HG03558 (cell line): ENCODE results near the gene MIER2.
"Not testable (repeated sequence)": the region's sequence is repeated elsewhere in the genome, so short reads cannot be mapped to it uniquely, and the experiment has no call there.

Experiments
- ATAC-seq: cut with Tn5 transposase; IDR thresholded peaks from one replicate; pipeline ENCODE4 v1.9.1; 2021; ENCODE audit warnings: moderate number of reproducible peaks; ENCODE audit not compliant: unreplicated experiment; ENCODE audit errors: extremely low read depth

Gene MIER2, protein sequence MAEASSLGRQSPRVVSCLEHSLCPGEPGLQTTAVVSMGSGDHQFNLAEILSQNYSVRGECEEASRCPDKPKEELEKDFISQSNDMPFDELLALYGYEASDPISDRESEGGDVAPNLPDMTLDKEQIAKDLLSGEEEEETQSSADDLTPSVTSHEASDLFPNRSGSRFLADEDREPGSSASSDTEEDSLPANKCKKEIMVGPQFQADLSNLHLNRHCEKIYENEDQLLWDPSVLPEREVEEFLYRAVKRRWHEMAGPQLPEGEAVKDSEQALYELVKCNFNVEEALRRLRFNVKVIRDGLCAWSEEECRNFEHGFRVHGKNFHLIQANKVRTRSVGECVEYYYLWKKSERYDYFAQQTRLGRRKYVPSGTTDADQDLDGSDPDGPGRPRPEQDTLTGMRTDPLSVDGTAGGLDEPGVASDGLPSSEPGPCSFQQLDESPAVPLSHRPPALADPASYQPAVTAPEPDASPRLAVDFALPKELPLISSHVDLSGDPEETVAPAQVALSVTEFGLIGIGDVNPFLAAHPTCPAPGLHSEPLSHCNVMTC

DNA sequence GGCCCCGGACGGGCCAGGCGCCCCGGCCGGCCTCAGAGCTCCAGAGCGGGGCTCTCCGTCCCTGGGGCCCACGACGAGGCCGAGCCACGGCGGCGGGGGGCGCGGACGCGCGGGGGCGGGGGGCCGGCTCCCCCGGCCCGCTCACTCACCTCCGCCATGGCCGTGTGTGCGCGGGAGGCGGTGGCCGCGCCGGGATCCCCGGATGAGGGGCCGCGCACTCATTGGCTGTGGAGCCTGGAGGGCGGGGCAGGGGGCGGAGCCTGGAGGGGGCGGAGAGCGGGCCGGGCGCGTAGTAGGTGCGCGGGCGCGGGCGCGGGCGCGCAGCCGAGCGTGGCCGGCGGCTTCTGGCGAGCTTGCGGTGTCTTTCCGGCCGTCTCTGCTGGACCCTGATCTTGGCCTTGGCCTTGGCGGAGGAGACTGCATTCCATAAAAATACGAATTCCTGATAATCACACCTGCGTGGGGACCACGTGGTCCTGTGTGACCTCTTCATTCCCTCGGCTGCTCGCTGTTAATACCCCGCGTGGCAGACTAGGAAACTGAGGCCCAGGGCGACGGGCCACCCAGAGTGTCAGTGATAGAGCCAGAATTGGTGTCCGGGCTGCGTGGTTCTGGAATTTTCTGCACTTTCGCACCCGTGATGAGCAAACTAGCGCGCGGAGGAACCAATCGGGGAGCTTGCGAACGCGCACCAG lies at the start of gene MIER2:
Gene MIER2 (minus strand): TSS at position 172 of the 695 bp plus-strand sequence. CDS start 14 bp downstream, at position 158.
- ATAC-seq = no peak

DNA sequence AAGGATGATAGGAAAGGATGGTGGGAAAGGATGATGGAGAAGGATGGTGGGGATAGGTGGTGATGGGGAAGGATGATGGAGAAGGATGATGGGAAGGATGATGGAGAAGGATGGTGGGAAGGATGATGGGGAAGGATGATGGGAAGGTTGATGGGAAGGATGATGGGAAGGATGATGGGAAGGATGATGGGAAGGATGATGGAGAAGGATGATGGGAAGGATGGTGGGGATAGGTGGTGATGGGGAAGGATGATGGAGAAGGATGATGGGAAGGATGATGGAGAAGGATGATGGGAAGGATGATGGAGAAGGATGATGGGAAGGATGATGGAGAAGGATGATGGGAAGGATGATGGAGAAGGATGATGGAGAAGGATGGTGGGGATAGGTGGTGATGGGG lies 49.0 kb upstream of the MIER2 start:
- ATAC-seq = not testable (repeated sequence)

DNA sequence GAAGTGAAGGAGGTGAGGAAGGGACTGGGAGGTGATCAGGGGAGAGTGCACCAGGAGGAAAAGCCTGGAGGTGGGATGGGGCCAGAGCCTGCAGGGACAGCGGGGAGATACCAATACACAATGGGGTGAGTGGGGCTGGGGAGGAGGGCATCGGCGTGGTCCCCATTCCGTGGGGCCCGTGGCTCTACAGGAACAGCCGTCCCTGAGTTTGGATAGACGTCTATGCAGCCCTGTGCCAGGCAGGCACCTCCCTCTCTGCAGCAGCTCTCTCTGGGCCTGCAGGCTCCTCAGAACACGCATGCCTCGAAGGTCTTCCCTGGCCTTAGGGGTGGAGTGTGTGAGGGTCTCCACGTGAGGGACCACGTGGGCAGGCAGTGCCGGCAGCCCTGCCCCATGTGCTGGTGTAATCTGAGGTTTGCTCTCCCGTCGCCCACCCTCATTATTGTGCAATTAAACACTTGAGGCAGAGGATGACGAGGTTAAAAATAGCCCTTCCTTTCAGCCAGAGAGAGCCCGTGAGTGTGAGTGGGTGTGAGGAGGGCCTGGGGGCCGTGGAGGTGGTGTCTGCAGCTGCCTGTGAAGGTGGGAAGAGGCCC lies 47.9 kb upstream of the MIER2 start:
- ATAC-seq = no peak

DNA sequence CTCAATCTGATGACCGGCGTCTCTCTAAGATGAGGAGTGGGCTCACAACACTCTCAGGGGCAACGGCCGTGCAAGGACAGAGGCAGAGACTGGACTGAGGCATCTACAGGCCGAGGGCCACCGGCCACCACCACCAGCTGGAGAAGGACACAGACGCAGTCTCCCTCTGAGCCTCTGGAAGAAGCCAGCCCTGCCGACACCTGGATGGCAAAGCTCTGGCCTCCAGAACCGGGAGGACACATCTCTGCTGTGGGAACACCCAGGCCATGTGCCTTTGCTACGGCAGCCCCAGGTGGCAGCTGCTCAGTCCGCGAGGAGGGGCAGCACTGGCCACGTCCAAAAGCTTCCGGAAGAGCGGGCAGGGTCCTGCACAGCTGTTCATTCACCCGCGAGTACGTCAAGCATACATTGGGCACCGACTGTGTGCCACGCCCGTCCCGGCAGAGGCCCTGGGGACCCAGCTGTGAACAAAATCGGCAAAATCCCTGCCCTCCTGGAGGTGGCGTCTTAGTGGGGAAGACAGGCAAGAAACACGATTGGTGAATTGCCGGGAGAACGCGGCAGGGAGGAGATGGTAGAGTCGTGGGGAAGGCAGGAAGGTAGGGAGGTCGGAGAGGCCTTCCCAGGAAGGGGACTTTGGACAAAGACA lies 47.3 kb upstream of the MIER2 start:
- ATAC-seq = no peak

DNA sequence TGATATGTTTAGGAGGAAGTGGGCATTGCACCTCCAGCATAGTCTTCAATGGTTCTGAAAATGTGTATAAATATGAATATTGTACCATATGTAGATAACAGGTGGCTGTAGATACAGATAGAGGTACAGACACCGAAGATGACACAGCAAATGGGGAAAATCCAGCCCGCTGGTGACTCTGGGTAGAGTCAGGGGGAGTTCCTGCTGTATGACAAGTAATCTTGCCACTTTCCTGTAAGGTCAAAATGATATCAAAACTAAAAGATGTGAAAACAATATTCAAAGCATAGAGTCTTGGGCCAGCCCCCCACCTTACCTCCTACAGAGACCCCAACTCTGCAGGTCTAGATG lies 46.6 kb upstream of the MIER2 start:
- ATAC-seq = no peak

DNA sequence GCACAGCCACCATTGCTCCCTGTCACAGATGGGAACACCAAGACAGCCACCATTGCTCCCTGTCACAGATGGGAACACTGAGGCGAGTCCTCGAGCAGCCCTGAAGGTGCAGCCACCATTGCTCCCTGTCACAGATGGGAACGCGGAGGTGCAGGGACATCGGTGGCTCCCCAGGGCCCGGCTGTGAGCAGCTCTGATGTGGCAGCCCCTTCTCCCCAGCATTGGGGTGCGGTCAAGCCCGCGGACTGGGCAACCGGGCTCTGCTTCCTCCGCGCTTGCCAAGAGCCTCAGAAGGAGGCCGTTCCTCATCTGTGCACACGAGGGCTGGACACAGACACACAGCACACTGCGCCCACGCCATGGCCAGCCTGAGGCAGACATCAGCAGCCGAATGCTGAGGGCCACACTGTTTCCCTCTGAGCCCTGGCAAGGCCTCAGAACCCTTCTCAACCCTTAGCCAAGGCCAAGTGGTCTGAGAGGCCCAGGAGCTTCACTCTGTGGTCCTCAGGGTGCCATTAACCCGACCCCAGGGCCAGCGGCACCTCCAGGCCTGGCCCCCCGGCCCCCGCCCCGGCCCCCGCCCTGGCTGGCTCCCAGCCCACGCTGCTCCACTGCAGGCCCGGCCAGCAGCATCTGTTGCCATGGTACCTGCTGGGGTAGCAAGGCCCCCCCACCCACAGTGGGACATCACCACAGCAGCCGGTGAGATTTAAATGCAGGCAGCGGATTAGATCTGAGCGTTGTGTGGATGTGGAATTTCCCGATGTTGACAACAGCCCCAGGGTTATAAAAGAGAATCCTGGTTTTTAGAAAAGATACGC lies 46.0 kb upstream of the MIER2 start:
- no peak for ATAC-seq

DNA sequence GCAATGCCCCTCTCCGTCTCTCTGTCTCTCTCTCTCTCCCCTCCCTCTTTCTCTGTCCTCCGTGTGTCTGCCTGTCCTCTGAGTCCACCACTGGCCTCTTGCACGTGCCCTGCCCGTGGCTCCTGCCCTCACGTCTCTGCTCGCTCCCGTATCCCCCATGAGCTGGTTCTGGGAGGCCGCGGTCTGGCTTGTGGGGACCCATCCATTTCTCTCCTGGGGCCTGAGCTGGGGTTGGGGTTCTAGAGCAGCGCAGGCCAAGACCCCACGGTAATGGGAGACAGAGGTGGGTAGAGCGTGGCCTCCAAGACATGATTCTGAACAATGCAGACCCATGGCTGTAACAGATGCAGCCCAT lies 45.3 kb upstream of the MIER2 start:
- no peak for ATAC-seq

DNA sequence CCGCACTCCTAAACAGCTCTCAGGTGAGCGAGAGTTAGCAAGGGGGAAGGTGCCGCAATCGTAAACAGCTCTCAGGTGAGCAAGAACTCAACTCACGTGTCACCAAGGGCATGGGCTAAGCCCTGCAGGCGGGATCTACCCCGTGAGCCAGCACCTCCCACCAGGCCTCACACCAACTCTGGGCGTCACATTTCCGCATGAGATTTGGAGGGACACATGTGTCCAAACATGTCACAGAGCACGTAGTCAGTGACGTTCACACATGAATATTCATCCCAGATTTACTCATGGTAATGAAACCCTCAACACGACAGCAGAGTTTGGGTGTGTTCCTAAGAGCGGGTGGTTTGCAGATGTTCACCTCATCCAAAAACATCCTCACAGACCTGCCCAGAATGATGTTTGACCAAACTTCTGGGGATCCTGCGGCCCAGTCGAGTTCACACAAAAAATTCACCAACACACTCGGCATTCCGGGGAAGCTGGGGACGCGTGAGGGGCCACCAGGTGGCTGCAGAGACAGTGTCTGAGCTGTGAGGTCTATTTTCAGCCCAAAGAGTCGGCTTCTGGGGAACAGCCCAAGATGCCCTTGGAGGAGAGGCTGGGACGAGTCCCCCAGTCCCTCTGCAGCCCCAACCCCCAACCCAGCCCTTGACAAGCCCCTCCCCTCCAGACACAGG lies 44.8 kb upstream of the MIER2 start:
- no peak for ATAC-seq

DNA sequence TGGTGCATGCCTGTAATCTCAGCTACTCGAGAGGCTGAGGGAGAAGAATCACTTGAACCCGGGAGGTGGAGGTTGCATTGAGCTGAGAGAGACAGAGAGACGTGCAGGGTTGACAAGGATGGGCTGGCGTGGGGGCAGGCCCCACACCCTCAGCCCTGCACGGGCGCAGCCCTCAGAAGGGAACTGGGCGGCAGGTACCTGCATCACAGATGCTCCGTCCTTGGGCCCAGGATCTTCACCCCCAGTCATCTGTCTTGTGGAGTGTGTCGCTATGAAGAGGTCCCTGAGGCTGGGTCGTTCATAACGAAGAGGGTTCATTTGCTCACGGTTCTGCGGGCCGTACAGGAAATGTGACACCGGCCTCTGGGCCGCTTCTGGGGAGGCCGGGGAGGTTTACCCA lies 44.1 kb upstream of the MIER2 start:
- ATAC-seq = no peak

DNA sequence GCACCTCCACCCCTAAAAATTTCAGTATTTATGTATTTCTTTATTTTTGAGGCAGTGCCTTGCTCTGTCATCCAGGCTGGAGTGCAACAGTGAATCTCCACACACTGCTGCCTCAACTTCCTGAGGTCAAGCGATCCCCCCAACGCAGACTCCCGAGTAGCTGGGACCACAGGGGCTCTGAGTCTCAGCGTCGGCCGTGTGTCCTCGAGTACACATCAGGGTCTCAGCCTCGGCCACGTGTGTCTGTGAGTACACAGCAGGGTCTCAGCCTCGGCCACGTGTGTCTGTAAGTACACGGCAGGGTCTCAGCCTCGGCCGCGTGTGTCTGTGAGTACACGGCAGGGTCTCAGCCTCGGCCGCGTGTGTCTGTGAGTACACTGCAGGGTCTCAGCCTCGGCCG lies 43.2 kb upstream of the MIER2 start:
- no peak for ATAC-seq

DNA sequence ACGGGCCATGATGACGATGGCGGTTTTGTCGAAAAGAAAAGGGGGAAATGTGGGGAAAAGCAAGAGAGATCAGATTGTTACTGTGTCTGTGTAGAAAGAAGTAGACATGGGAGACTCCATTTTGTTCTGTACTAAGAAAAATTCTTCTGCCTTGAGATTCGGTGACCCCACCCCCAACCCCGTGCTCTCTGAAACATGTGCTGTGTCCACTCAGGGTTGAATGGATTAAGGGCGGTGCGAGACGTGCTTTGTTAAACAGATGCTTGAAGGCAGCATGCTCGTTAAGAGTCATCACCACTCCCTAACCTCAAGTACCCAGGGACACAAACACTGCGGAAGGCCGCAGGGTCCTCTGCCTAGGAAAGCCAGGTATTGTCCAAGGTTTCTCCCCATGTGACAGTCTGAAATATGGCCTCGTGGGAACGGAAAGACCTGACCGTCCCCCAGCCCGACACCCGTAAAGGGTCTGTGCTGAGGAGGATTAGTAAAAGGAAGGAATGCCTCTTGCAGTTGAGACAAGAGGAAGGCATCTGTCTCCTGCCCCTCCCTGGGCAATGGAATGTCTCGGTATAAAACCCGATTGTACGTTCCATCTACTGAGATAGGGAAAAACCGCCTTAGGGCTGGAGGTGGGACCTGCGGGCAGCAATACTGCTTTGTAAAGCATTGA lies 42.2 kb upstream of the MIER2 start:
- ATAC-seq = not testable (repeated sequence)

DNA sequence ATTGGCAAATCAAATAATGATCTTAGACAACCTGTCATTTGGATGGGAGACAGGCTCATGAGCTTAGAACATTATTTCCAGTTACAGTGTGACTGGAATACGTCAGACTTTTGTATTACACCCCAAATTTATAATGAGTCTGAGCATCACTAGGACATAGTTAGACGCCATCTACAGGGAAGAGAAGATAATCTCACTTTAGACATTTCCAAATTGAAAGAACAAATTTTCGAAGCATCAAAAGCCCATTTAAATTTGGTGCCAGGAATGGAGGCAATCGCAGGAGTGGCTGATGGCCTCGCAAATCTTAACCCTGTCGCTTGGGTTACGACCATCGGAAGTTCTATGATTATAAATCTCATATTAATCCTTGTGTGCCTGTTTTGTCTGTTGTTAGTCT lies 41.6 kb upstream of the MIER2 start:
- not testable (repeated sequence) for ATAC-seq

DNA sequence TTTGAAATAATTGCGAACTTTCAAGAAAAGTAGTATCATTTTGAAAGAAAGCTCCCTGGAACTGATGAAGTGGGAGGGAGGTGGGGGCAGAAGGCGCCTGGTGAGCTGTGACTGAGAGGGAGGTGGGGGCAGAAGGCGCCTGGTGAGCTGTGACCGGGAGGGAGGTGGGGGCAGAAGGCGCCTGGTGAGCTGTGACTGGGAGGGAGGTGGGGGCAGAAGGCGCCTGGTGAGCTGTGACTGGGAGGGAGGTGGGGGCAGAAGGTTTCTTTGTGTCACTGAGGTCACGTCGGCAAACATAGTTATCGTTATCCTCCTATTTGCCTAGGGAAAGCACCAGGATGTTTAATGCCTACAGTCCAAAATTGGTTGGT lies 40.2 kb upstream of the MIER2 start:
- ATAC-seq = no peak

DNA sequence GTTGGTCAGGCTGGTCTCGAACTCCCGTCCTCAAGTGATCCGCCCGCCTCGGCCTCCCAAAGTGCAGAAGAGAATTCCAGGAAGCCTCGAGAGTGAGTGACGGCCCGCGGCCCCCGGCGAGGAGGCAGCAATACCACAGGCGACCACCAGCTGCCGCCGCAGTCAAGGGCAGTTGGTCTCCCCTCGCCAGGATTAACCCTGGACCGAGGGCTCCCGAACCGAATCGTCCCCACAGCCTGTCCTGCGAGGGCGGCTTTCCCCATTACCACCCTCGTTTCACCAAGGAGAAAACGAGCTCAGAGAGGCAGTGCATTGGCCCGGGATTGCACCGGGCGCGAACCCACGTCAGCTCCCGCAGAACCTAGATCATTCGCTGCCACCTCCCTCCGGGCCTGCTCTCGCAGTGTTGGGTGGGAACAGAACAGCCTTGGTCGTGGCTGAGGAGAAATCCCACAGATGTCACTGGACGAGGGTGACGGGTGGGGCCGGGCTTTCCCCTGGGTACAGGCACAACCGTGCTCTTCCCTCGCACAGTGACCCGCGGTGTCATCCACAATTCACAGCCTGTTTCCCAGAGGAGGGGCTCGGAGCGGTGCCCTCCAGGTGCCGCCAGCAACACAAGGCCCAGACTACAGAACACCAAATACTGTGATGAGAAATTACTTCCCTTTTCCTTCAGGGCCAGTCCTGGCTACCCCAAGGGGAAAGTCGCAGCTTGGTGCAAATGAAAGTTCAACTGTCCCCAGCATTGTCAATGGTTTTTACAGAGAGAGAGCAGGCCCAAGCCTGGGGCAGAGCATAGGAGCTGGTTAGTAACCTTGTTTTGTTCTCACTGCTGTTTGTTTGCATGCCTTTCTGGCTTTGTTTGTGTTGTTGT lies 39.6 kb upstream of the MIER2 start:
- ATAC-seq = no peak

DNA sequence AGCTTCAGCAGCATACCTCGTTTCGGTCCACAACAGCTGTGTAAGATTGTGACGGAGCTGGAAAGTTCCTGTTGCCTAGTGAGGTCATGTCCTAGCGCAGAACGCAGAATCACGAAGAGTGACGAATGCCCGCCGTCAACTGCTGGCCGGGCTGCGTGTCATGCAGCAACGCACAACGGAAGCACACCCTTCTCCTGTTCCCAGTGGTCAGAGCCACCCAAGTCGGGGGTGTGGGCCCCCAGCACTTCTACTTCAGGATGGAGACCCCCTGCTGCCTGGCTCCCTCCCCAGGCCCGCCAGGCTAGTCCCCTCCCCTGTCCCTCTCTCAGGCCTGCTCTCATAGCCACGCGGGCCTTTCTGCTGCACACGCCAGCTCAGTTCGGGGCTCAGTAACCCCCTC lies 38.4 kb upstream of the MIER2 start:
- ATAC-seq = no peak

DNA sequence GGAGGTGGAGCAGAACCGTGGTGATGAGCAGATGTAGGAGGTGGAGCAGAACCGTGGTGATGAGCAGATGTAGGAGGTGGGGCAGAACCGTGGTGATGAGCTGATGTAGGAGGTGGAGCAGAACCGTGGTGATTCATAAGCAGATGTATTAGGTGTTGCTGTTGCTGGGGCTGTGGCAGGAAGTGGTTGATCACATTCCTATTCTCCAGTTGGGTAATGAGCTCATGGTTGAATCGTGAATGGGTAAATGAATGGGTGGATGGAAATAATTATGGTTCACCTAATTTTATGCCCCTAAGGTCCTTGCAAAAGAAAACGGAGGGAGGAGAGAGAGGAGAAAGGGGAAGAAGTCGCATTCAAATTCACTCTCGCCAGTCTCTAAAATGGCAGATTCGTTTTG lies 38.0 kb upstream of the MIER2 start:
- not testable (repeated sequence) for ATAC-seq

DNA sequence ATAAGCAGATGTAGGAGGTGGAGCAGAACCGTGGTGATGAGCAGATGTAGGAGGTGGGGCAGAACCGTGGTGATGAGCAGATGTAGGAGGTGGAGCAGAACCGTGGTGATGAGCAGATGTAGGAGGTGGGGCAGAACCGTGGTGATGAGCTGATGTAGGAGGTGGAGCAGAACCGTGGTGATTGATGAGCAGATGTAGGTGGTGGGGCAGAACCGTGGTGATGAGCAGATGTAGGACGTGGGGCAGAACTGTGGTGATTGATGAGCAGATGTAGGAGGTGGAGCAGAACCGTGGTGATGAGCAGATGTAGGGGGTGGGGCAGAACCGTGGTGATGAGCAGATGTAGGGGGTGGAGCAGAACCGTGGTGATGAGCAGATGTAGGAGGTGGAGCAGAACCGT lies 37.3 kb upstream of the MIER2 start:
- ATAC-seq = not testable (repeated sequence)

DNA sequence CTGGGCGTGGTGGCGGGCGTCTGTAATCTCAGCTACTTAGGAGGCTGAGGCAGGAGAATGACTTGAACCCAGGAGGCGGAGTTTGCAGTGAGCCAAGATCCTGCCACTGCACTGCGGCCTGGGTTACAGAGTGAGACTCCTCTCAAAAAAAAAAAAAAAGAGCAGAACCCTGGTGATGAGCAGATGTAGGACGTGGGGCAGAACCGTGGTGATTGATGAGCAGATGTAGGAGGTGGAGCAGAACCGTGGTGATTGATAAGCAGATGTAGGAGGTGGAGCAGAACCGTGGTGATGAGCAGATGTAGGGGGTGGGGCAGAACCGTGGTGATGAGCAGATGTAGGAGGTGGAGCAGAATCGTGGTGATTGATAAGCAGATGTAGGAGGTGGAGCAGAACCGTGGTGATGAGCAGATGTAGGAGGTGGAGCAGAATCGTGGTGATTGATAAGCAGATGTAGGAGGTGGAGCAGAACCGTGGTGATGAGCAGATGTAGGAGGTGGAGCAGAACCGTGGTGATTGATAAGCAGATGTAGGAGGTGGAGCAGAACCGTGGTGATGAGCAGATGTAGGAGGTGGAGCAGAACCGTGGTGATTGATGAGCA lies 36.1 kb upstream of the MIER2 start:
- not testable (repeated sequence) for ATAC-seq
